ENCODE results near the gene LRRC28.

LRRC28 gene

GRCh38 chr15:99408236-99409096 lies 157.2 kb downstream of the LRRC28 start:
- Histone ChIP-seq H3K9me3 (ENCODE audit: control insufficient read depth, insufficient read depth, low read length) (no peaks in the 10 kb centered on the region), H3K27ac (ENCODE audit: low read depth, low read length) (no peak overlapping the region), H3K36me3 (ENCODE audit: control insufficient read depth, insufficient read depth, low read length) (no peaks in the 10 kb centered on the region), H3K9ac (ENCODE audit: low read depth, low read length) (no peak overlapping the region), H3K4me1 (ENCODE audit: control insufficient read depth, insufficient read depth, low read length) (no peaks in the 10 kb centered on the region), H3K4me3 (ENCODE audit: low read depth, low read length) (no peak overlapping the region), H3K27me3 (ENCODE audit: control insufficient read depth, insufficient read depth, low read length) (no peaks in the 10 kb centered on the region)

DNA sequence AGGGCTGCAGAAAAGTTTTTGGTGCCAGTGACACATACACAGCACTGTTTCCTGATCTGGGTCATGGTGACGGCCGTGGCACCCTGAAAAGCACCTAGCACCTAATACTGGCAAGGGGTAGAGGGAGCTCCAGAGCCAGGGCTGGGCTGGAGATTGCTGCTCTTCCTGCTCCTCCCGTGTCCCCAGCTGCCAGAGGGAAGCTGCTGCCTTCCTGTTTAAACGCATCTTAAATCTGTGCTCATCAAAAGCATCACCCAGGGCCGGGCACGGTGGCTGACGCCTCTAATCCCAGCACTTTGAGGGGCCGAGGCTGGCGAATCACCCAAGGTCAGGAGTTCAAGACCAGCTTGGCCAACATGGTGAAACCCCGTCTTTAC lies 157.8 kb downstream of the LRRC28 start:
- Histone ChIP-seq H3K36me3 (ENCODE audit: control insufficient read depth, insufficient read depth, low read length) (no peaks in the 10 kb centered on the region), H3K4me1 (ENCODE audit: control insufficient read depth, insufficient read depth, low read length) (no peaks in the 10 kb centered on the region), H3K9me3 (ENCODE audit: control insufficient read depth, insufficient read depth, low read length) (no peaks in the 10 kb centered on the region), H3K4me3 (ENCODE audit: low read depth, low read length) (no peak overlapping the region), H3K9ac (ENCODE audit: low read depth, low read length) (no peak overlapping the region), H3K27me3 (ENCODE audit: control insufficient read depth, insufficient read depth, low read length) (no peaks in the 10 kb centered on the region), H3K27ac (ENCODE audit: low read depth, low read length) (no peak overlapping the region)

DNA sequence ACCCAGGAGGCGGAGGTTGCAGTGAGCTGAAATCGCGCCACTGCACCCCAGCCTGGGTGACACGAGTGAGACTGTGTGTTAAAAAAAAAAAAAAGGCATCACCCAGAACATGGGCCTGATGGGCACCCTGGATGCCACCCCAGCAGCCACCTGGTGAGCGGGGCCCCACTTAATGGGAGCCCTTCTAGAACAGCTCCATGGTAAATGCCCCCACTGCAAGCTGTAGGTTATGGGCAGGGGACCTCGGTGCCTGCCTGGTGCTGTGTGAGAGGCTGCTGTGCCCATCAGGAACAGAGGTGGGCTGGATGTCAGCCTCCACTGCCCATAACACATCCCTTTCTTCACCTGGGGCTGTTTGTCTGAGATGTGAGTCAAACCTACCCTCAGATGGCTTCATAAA lies 158.3 kb downstream of the LRRC28 start:
- H3K27me3 ChIP-seq (ENCODE audit: control insufficient read depth, insufficient read depth, low read length) = no peaks in the 10 kb centered on the region
- H3K4me1 ChIP-seq (ENCODE audit: control insufficient read depth, insufficient read depth, low read length) = no peaks in the 10 kb centered on the region
- no peak overlapping the region for H3K4me3 ChIP-seq (ENCODE audit: low read depth, low read length)
- H3K27ac ChIP-seq (ENCODE audit: low read depth, low read length) = no peak overlapping the region
- no peaks in the 10 kb centered on the region for H3K36me3 ChIP-seq (ENCODE audit: control insufficient read depth, insufficient read depth, low read length)
- H3K9me3 ChIP-seq (ENCODE audit: control insufficient read depth, insufficient read depth, low read length) = no peaks in the 10 kb centered on the region
- H3K9ac ChIP-seq (ENCODE audit: low read depth, low read length) = no peak overlapping the region

- H3K27me3 ChIP-seq (ENCODE audit: control insufficient read depth, insufficient read depth, low read length) = no peaks in the 10 kb centered on the region
- no peak overlapping the region for H3K9ac ChIP-seq (ENCODE audit: low read depth, low read length)
- H3K36me3 ChIP-seq (ENCODE audit: control insufficient read depth, insufficient read depth, low read length) = no peaks in the 10 kb centered on the region
- no peaks in the 10 kb centered on the region for H3K9me3 ChIP-seq (ENCODE audit: control insufficient read depth, insufficient read depth, low read length)
- H3K4me1 ChIP-seq (ENCODE audit: control insufficient read depth, insufficient read depth, low read length) = no peaks in the 10 kb centered on the region
- H3K4me3 ChIP-seq (ENCODE audit: low read depth, low read length) = no peak overlapping the region
- no peak overlapping the region for H3K27ac ChIP-seq (ENCODE audit: low read depth, low read length)
These were observed 159.2 kb downstream of the LRRC28 start for GRCh38 chr15:99410477-99410876.

- Histone ChIP-seq H3K27me3 (ENCODE audit: control insufficient read depth, insufficient read depth, low read length) (no peaks in the 10 kb centered on the region), H3K9ac (ENCODE audit: low read depth, low read length) (no peak overlapping the region), H3K4me1 (ENCODE audit: control insufficient read depth, insufficient read depth, low read length) (no peaks in the 10 kb centered on the region), H3K9me3 (ENCODE audit: control insufficient read depth, insufficient read depth, low read length) (no peaks in the 10 kb centered on the region), H3K27ac (ENCODE audit: low read depth, low read length) (no peak overlapping the region), H3K36me3 (ENCODE audit: control insufficient read depth, insufficient read depth, low read length) (no peaks in the 10 kb centered on the region), H3K4me3 (ENCODE audit: low read depth, low read length) (no peak overlapping the region)
These were observed 160.0 kb downstream of the LRRC28 start for GRCh38 chr15:99411234-99411633.

- Histone ChIP-seq H3K9me3 (ENCODE audit: control insufficient read depth, insufficient read depth, low read length) (no peaks in the 10 kb centered on the region), H3K36me3 (ENCODE audit: control insufficient read depth, insufficient read depth, low read length) (no peaks in the 10 kb centered on the region), H3K27ac (ENCODE audit: low read depth, low read length) (no peak overlapping the region), H3K4me3 (ENCODE audit: low read depth, low read length) (no peak overlapping the region), H3K9ac (ENCODE audit: low read depth, low read length) (no peak overlapping the region), H3K27me3 (ENCODE audit: control insufficient read depth, insufficient read depth, low read length) (no peaks in the 10 kb centered on the region), H3K4me1 (ENCODE audit: control insufficient read depth, insufficient read depth, low read length) (no peaks in the 10 kb centered on the region)
These were observed 160.8 kb downstream of the LRRC28 start for GRCh38 chr15:99412082-99412481.

DNA sequence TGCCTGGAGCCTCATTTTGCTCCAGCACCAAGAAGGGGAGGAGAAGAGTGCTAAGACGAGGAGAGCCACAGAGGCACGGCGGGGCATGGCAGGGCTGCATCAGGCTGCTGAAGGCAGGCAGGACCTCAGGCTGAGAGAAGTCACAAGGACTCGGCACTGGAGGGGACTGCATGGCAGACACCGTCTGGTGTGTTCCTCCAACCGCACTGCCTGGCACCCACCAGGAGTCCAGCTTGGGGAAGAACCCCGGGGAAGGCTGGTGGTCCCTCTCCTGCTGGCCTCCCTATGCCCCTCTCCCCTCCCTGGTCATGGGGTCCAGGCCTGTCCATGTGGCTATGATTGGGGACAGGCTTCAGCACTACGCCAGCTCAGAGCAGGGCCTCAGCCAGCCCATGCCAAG lies 161.3 kb downstream of the LRRC28 start:
- H3K4me1 ChIP-seq (ENCODE audit: control insufficient read depth, insufficient read depth, low read length) = no peaks in the 10 kb centered on the region
- no peaks in the 10 kb centered on the region for H3K27me3 ChIP-seq (ENCODE audit: control insufficient read depth, insufficient read depth, low read length)

DNA sequence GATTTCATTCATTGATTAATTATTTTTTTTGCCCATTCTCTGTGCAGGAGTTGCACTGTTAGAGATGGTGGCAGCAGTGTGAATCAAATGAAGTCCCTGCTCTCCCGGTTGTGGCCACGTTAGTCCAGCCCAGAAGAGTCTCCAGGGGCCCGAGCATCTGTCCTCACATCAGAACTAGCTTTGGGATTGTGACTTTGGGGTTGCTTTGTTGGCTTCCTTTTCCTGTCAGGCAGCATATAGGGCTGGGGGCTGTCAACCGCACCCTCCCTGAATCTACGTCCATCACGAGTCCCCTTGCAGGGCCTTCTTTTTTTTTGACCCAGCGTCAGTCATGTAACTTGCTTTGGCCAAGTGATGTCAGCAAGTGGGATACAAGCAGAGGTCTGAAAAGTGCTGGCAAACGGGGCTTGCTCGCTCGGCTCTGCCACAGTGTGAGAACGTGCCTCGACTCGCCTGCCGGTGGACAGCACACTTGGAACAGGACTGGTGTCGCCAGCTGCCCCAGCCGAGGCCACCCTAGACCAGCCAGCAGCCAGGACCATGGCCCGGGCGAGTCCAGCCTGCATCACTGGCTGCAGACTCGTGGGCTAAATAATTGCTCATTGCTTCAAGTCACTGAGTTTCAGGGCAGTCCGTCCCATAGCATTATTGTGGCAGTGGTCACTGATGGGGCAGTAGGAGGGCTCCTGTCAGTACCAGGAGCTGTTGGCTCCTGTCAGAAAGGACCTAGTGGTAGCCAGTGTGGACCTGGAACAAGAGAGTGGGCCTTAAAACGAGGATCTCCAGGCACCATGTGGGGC lies 162.9 kb downstream of the LRRC28 start:
- Histone ChIP-seq H3K9ac (ENCODE audit: low read depth, low read length) (no peak overlapping the region), H3K27me3 (ENCODE audit: control insufficient read depth, insufficient read depth, low read length) (no peaks in the 10 kb centered on the region), H3K27ac (ENCODE audit: low read depth, low read length) (no peak overlapping the region), H3K9me3 (ENCODE audit: control insufficient read depth, insufficient read depth, low read length) (no peaks in the 10 kb centered on the region), H3K4me3 (ENCODE audit: low read depth, low read length) (no peak overlapping the region), H3K4me1 (ENCODE audit: control insufficient read depth, insufficient read depth, low read length) (no peaks in the 10 kb centered on the region), H3K36me3 (ENCODE audit: control insufficient read depth, insufficient read depth, low read length) (no peaks in the 10 kb centered on the region)

More for the DNA sequence above, 161.3 kb downstream of the LRRC28 start:
- Histone ChIP-seq H3K9ac (ENCODE audit: low read depth, low read length) (no peak overlapping the region), H3K4me3 (ENCODE audit: low read depth, low read length) (no peak overlapping the region), H3K36me3 (ENCODE audit: control insufficient read depth, insufficient read depth, low read length) (no peaks in the 10 kb centered on the region), H3K9me3 (ENCODE audit: control insufficient read depth, insufficient read depth, low read length) (no peaks in the 10 kb centered on the region), H3K27ac (ENCODE audit: low read depth, low read length) (no peak overlapping the region)

- no peak overlapping the region for H3K9ac ChIP-seq (ENCODE audit: low read depth, low read length)
- H3K36me3 ChIP-seq (ENCODE audit: control insufficient read depth, insufficient read depth, low read length) = no peaks in the 10 kb centered on the region
- H3K27ac ChIP-seq (ENCODE audit: low read depth, low read length) = no peak overlapping the region
- H3K4me3 ChIP-seq (ENCODE audit: low read depth, low read length) = no peak overlapping the region
- no peaks in the 10 kb centered on the region for H3K9me3 ChIP-seq (ENCODE audit: control insufficient read depth, insufficient read depth, low read length)
- no peaks in the 10 kb centered on the region for H3K4me1 ChIP-seq (ENCODE audit: control insufficient read depth, insufficient read depth, low read length)
- H3K27me3 ChIP-seq (ENCODE audit: control insufficient read depth, insufficient read depth, low read length) = no peaks in the 10 kb centered on the region
These were observed 163.8 kb downstream of the LRRC28 start for GRCh38 chr15:99414755-99415731.

DNA sequence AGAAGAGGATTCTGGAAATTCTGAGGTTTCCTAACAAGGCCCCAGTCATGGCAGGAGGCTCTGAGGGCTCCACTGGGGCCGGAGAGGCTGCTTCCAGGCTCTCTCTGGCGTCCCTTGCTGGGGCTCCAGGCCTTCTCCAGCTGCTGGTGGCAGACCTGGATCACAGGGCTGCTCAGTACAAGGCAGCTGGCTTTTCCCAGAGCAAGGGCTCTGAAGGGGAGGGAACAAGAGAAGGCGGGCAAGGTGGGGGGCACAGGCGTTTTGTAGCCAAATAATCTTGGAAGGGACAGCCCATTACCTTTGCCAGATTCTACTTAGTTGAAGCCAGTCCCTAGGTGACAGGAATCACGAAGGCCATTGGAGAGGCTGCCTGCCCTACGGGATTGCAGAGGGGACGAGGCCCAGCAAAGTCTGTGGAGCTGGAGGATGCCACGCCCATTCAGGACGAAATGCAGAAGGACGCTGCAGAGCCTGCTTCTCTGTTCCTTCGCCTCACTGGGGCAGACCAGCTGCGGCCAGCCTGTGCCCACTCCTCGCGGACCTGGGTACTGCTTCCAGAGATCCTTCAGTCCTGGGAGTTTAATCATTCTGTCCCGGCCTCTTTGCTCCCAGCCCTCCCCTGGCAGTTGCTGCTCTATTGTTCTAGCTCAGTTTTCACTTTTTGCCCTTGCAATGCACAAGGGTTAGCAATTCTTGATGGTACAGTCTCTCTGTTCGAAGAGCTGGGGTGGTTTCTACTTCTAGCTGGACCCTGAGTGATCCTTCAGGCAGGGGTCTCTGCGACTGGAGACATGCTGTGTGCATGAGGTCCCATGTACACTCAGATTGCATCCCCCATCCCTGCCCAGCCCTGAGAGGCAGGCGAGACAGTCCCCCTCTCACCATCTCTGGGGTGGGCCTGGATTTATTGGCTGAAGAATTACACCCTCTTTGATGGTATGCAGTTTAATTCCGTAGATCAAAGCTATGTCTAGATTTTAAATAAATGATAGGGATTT lies 165.2 kb downstream of the LRRC28 start:
- Histone ChIP-seq H3K4me3 (ENCODE audit: low read depth, low read length) (no peak overlapping the region), H3K27ac (ENCODE audit: low read depth, low read length) (no peak overlapping the region), H3K4me1 (ENCODE audit: control insufficient read depth, insufficient read depth, low read length) (no peaks in the 10 kb centered on the region), H3K27me3 (ENCODE audit: control insufficient read depth, insufficient read depth, low read length) (no peaks in the 10 kb centered on the region), H3K36me3 (ENCODE audit: control insufficient read depth, insufficient read depth, low read length) (no peaks in the 10 kb centered on the region), H3K9ac (ENCODE audit: low read depth, low read length) (no peak overlapping the region), H3K9me3 (ENCODE audit: control insufficient read depth, insufficient read depth, low read length) (no peaks in the 10 kb centered on the region)

All from HUES48 (cell line).